Fibroblast of skin of back (primary cell): ENCODE data around the gene KCNH3.
A peak's percentile ranks its signal among the peaks of the same experiment; 100 is the strongest.
"Not testable (repeated sequence)": the region's sequence is repeated elsewhere in the genome, so short reads cannot be mapped to it uniquely, and the experiment has no call there.

Experiments used
- DNase-seq: peaks from one replicate; pipeline ENCODE4 v3.0.0-alpha.2; 2013

The KCNH3 gene

DNA sequence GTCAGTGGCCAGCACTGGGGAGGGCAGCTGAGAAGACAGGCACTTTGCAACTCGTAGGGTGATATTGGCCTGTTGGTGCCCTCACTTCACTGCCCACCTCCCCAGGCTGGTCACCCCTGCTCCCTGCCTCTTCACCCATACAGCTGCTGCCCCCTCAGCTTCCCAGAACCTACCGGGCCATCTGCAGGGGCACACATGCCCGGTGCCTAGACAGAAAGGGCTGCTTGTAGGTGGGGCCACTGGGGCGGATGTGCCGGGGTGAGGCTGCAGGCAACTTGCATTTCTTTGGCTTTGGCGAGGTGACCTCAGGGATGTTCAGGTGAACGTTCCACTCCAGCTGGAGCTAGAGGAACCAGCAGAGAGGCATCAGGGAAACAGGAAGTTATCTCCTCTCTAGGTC, 49.5 kb downstream of the KCNH3 start:
- no peak for DNase-seq

DNA sequence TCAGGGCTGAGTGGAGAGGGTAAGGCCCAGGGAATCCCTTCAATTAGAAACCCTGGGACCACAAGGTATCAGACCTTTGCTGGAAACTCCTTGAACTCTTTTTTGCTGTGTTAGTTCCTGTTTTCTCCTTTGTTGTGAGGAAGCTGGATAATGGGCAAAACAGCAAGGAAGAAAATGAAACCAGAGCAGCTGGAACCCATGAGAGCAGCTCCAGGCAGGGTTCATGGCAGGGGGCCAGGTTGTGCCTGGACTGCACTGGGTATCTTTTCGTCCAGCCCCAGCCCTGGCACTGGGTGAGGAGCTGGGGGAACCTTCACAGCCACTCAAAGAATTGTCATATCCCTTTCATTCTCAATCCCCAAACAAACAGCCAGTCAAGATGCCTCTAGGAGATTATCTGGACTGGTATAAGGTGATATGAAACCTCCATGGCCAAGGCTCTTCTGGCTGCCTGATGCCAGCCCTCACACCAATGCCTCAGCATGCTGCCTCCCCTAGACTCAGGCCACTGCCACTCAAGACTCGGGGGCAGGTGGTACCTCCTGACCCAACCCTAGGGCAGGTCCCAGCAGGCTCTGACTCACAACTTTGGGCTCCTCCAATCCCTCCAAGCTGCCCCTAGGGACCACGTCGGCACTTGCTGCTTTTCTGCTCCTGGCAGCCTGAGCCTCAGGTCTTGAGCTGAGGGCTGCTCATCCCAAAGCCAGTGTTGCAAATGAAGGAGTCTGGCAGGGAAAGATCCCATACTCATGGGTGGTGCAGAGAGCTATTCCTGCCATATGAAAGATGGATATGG, 50.1 kb downstream of the KCNH3 start:
- peak; percentile 30 for DNase-seq

DNA sequence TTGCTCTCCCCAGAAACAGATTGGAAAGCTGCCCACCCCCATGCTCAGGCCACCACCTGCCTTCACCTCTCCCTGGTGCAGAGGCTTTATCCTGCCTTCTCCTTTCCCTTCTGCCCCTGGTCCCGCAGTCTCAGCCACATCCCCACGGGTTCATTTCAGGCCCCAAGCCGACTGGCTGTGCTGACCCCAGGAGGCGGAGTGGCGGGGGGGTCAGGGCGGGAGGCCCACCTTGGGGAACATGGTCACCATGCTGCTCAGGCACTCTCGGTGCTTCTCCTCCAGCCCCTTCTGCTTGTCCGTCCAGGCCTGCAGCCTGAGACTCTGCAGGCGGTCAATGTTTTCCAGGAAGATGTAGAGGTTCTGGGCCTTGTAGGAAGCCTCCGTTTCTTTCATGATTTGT, 59.7 kb downstream of the KCNH3 start:
- no peak for DNase-seq

DNA sequence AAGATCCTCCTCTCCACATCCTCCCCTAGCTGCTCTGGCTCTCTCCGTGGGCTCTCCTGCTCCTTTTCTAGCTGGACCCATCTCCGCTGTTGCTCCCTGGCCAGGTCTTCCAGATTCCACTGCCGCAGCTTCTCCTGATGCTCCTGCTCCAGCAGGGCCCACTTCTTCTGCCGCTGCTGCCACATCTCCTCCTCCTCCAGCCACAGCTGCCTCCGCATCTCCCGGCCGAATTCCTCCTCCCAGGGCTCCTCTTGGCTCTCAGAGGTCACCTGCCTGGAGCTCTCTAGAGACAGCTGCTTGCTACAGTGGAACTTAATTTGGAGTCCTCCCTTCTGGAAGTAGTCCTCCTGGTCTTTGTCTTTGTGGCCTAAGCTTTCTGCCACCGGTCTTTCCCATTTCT, 61.1 kb downstream of the KCNH3 start:
- DNase-seq = no peak

DNA sequence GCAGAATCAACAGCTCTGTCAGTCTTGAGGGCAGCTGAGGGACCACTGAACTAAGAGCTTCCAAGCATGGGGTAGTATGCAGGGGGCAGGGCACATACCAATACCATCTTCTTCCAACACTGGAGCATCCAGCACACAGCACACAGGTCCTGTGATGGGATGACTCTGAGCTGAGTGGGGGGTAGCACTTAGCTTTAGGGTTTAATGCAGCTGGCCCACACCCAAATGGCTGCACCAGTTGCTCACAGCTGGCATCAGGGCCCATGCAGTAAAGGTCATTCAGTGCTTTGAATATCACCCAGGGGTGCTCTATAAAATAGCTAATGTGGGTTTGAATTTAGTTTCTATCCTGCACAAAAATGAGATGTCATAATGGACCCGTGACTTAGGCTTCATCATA, 64.9 kb downstream of the KCNH3 start:
- no peak for DNase-seq

DNA sequence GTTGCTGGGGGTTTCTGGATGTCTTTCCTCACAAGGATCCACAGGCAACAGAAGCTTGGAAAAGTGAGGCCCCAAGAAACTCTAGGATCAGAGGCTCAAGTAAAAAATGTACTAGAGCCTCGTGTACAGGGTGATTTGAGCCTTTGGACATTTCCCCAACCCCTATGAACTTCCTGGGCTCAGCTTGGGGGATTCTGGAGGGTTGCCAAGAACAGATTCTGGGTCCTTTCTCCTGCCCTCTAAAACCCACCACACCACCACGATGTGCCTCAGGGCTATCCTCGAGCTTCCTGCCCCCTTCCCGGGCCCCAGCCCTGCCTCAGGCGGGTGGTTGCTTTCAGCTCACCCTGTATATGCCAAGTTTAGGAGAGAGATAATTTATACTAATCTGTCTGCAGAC, 66.0 kb downstream of the KCNH3 start:
- no peak for DNase-seq

DNA sequence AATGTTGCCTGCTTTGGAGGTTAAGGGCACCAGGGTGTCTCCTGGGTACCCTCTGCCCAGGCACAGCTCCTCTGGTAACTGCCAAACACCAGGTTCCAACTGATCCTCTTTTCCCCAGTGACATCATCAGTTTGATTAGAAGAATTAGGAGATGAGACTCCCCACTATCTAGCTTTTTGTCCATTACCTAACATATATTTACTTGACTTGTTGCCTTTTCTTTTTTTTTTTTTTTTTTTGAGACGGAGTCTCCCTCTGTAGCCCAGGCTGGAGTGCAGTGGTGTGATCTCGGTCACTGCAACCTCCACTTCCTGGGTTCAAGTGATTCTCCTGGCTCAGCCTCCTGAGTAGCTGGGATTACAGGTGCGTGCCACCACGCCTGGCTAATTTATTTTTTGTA, 66.7 kb downstream of the KCNH3 start, which contains the start of gene FAM186B:
FAM186B (minus strand) TSS at position 101 of the 400 bp plus-strand sequence. CDS start 162 bp downstream, outside the sequence.
- not testable (repeated sequence) for DNase-seq
